ENCODE data around the gene NCOA6.

- no peak for TF ChIP-seq EZH2 (IDR thresholded peaks at IDR 0.05; ENCODE audit: insufficient read depth, low read length)
- TF ChIP-seq CTCF (IDR thresholded peaks at IDR 0.05; ENCODE audit: insufficient read depth, low read depth, low read length) = no peak
Measured at GRCh38 chr20:34852298-34852697, 26.8 kb upstream of the NCOA6 start.
